ENCODE data around the gene UGT1A8.
A peak's percentile ranks its signal among the peaks of the same experiment; 100 is the strongest.

The UGT1A8 gene

DNA sequence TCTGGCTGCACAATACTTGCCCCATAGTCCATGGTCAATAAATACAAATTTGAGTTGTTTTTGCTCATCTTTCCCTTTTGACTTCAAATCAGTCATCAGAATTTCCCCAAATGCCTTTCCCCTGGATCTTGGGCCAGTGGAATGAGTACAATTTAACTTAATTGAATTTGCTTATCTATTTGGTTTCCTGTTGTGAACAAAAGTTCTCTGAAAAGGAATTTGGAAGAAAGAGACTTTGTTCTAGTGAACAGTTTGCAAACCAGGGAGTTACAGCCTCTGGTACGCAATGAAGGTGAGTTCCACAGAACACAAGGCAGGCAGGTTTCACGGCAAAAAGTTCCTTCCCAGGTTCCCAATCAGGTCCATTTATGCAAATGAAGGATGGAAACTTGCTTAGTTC lies 141.4 kb downstream of the UGT1A8 start:
- no peaks in the 10 kb centered on the region for H3K4me1 ChIP-seq (ENCODE audit: insufficient read depth, insufficient read length)
- no peak for DNase-seq (ENCODE audit: low read depth, low spot score)
- H3K9me3 ChIP-seq (ENCODE audit: insufficient read depth, low read length): peaks cover 3% of the 10 kb centered on the region; the same call in 1 of the 2 replicates
- H3K4me3 ChIP-seq (ENCODE audit: insufficient read length, low read depth): no peak overlapping the region
- TF ChIP-seq ZNF274 (IDR thresholded peaks at IDR 0.05; ENCODE audit: low read depth, low read length) (no peak), YY1 (IDR thresholded peaks at IDR 0.05; ENCODE audit: insufficient read depth, insufficient read length) (no peak), SUZ12 (IDR thresholded peaks at IDR 0.05; ENCODE audit: extremely low read depth, insufficient read depth, insufficient read length) (no peak)
- no peaks in the 10 kb centered on the region for H3K36me3 ChIP-seq (ENCODE audit: insufficient read depth, insufficient read length, low read length)
- no peak overlapping the region for H3K9ac ChIP-seq (ENCODE audit: insufficient read length, low read depth)
- no peaks in the 10 kb centered on the region for H3K27me3 ChIP-seq (ENCODE audit: insufficient read depth, insufficient read length)

DNA sequence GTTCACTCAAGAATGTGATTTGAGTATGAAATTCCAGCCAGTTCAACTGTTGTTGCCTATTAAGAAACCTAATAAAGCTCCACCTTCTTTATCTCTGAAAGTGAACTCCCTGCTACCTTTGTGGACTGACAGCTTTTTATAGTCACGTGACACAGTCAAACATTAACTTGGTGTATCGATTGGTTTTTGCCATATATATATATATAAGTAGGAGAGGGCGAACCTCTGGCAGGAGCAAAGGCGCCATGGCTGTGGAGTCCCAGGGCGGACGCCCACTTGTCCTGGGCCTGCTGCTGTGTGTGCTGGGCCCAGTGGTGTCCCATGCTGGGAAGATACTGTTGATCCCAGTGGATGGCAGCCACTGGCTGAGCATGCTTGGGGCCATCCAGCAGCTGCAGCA lies 142.6 kb downstream of the UGT1A8 start, which contains the start of gene UGT1A1:
UGT1A1 (plus strand) TSS at position 228 of the 400 bp plus-strand sequence; CDS start at position 246, 18 bp downstream.
- no peak within 1 kb of the TSS for H3K9ac ChIP-seq (ENCODE audit: insufficient read length, low read depth)
- no peak for TF ChIP-seq ZNF274 (IDR thresholded peaks at IDR 0.05; ENCODE audit: low read depth, low read length)
- no peak for TF ChIP-seq YY1 (IDR thresholded peaks at IDR 0.05; ENCODE audit: insufficient read depth, insufficient read length)
- TF ChIP-seq SUZ12 (IDR thresholded peaks at IDR 0.05; ENCODE audit: extremely low read depth, insufficient read depth, insufficient read length): no peak
- no peaks in the 10 kb centered on the region for H3K27me3 ChIP-seq (ENCODE audit: insufficient read depth, insufficient read length)
- no peaks in the 10 kb centered on the region for H3K36me3 ChIP-seq (ENCODE audit: insufficient read depth, insufficient read length, low read length)
- no peak for DNase-seq (ENCODE audit: low read depth, low spot score)
- peaks cover 1% of the 10 kb centered on the region; the same call in 1 of the 2 replicates for H3K9me3 ChIP-seq (ENCODE audit: insufficient read depth, low read length)
- H3K4me3 ChIP-seq (ENCODE audit: insufficient read length, low read depth): no peak within 1 kb of the TSS
- no peaks in the 10 kb centered on the region for H3K4me1 ChIP-seq (ENCODE audit: insufficient read depth, insufficient read length)

DNA sequence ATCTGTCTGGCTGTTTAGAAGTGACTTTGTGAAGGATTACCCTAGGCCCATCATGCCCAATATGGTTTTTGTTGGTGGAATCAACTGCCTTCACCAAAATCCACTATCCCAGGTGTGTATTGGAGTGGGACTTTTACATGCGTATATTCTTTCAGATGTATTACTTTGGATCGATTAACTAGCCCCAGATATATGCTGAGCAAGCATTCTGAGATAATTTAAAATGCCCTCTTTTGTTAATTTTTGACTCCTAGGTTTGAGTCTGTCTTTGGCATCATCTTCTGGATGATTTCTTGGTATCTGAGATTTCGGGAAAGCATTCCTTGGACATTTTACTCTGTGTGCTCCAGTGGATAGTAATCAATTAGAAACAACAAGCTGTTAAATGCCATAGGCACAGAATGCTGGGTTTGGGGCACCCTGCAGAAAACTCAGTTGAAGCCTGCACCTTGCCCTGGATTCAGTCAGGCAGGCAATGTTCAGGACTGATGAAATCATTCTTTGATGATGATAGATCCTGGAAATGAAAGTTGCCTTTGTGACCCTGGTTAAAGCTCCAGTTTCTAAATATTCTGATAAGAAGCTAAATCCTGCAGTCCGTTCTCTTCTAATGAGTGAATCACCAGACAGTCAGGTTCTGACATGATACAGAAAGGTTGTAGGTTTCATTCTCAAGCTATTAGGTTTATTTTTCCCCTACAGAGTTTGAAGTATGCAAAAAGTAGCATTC lies 143.8 kb downstream of the UGT1A8 start:
- no peaks in the 10 kb centered on the region for H3K4me1 ChIP-seq (ENCODE audit: insufficient read depth, insufficient read length)
- no peak for TF ChIP-seq YY1 (IDR thresholded peaks at IDR 0.05; ENCODE audit: insufficient read depth, insufficient read length)

DNA sequence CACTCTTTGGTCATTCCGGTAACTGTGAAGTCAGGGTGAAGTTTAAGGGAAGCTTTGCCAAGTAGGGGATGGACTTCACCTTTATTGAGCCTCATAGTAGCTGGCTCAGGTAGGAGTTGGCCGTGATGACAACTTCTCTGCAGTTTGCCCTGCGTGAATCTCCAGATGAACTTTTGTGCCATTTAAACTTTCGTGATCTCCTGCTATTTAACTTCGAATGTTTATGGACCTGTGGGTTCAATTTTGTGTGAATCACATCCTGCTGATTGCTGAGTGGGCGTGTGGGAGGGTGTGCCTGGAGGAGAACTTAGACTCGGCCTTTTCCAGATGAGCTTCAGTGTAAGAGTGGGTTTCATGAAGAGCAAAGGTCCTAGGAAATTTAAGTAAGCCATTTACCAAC lies 146.8 kb downstream of the UGT1A8 start:
- TF ChIP-seq SUZ12 (IDR thresholded peaks at IDR 0.05; ENCODE audit: extremely low read depth, insufficient read depth, insufficient read length) (no peak), ZNF274 (IDR thresholded peaks at IDR 0.05; ENCODE audit: low read depth, low read length) (no peak), YY1 (IDR thresholded peaks at IDR 0.05; ENCODE audit: insufficient read depth, insufficient read length) (no peak)
- Histone ChIP-seq H3K36me3 (ENCODE audit: insufficient read depth, insufficient read length, low read length) (no peaks in the 10 kb centered on the region), H3K4me1 (ENCODE audit: insufficient read depth, insufficient read length) (no peaks in the 10 kb centered on the region), H3K27me3 (ENCODE audit: insufficient read depth, insufficient read length) (no peaks in the 10 kb centered on the region), H3K9ac (ENCODE audit: insufficient read length, low read depth) (no peak overlapping the region), H3K4me3 (ENCODE audit: insufficient read length, low read depth) (no peak overlapping the region), H3K9me3 (ENCODE audit: insufficient read depth, low read length) (no peaks in the 10 kb centered on the region)
- DNase-seq (ENCODE audit: low read depth, low spot score): no peak

More for the DNA sequence above, 143.8 kb downstream of the UGT1A8 start:
- H3K27me3 ChIP-seq (ENCODE audit: insufficient read depth, insufficient read length): no peaks in the 10 kb centered on the region
- H3K9me3 ChIP-seq (ENCODE audit: insufficient read depth, low read length): no peaks in the 10 kb centered on the region
- H3K4me3 ChIP-seq (ENCODE audit: insufficient read length, low read depth): no peak overlapping the region
- H3K36me3 ChIP-seq (ENCODE audit: insufficient read depth, insufficient read length, low read length): no peaks in the 10 kb centered on the region
- H3K9ac ChIP-seq (ENCODE audit: insufficient read length, low read depth): no peak overlapping the region
- no peak for DNase-seq (ENCODE audit: low read depth, low spot score)

DNA sequence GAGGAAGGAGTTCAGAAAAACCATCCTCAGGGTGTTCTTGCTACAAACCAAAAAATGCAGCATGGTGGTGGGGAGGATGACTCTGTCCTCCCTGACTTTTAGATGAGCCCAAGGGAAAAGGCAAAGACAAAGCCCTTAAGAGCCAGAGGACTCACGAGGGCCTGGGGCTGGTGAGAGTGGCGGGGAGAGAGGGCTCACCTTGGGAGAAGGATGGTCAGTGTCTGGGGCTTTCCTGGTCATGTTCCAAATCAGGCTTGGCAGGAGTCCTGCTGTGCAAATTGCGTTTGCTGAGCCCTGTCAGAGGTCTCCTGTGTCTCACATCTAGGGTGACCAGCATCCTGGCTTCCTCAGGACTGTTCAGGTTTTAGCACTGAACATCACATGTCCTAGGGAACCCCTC lies 147.3 kb downstream of the UGT1A8 start:
- Histone ChIP-seq H3K9me3 (ENCODE audit: insufficient read depth, low read length) (no peaks in the 10 kb centered on the region), H3K36me3 (ENCODE audit: insufficient read depth, insufficient read length, low read length) (no peaks in the 10 kb centered on the region), H3K27me3 (ENCODE audit: insufficient read depth, insufficient read length) (no peaks in the 10 kb centered on the region), H3K4me3 (ENCODE audit: insufficient read length, low read depth) (no peak overlapping the region), H3K4me1 (ENCODE audit: insufficient read depth, insufficient read length) (no peaks in the 10 kb centered on the region), H3K9ac (ENCODE audit: insufficient read length, low read depth) (no peak overlapping the region)
- no peak for DNase-seq (ENCODE audit: low read depth, low spot score)
- no peak for TF ChIP-seq YY1 (IDR thresholded peaks at IDR 0.05; ENCODE audit: insufficient read depth, insufficient read length)
- no peak for TF ChIP-seq ZNF274 (IDR thresholded peaks at IDR 0.05; ENCODE audit: low read depth, low read length)
- TF ChIP-seq SUZ12 (IDR thresholded peaks at IDR 0.05; ENCODE audit: extremely low read depth, insufficient read depth, insufficient read length): no peak

DNA sequence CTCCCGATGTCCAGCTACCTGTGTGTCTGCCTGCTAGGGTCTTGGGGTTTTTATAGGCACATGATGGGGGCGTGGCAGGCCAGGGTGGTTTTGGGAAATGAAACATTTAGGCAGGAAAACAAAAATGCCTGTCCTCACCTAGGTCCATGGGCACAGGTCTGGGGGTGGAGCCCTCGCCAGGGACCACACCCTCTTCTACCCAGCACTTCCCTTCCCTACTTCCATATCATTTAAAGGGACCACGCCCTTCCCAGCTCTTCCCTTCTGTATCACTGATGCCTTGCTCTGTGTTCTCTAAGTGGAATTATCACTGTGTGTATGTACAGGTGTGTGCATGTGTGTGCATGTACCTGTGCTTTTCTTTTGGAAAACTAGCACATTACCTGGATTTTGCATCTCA lies 149.0 kb downstream of the UGT1A8 start:
- H3K36me3 ChIP-seq (ENCODE audit: insufficient read depth, insufficient read length, low read length): no peaks in the 10 kb centered on the region
- no peaks in the 10 kb centered on the region for H3K4me1 ChIP-seq (ENCODE audit: insufficient read depth, insufficient read length)
- no peak for DNase-seq (ENCODE audit: low read depth, low spot score)
- no peak overlapping the region for H3K4me3 ChIP-seq (ENCODE audit: insufficient read length, low read depth)
- H3K27me3 ChIP-seq (ENCODE audit: insufficient read depth, insufficient read length): no peaks in the 10 kb centered on the region
- no peak for TF ChIP-seq SUZ12 (IDR thresholded peaks at IDR 0.05; ENCODE audit: extremely low read depth, insufficient read depth, insufficient read length)
- TF ChIP-seq YY1 (IDR thresholded peaks at IDR 0.05; ENCODE audit: insufficient read depth, insufficient read length): no peak
- no peak for TF ChIP-seq ZNF274 (IDR thresholded peaks at IDR 0.05; ENCODE audit: low read depth, low read length)
- H3K9me3 ChIP-seq (ENCODE audit: insufficient read depth, low read length): no peaks in the 10 kb centered on the region
- H3K9ac ChIP-seq (ENCODE audit: insufficient read length, low read depth): no peak overlapping the region

DNA sequence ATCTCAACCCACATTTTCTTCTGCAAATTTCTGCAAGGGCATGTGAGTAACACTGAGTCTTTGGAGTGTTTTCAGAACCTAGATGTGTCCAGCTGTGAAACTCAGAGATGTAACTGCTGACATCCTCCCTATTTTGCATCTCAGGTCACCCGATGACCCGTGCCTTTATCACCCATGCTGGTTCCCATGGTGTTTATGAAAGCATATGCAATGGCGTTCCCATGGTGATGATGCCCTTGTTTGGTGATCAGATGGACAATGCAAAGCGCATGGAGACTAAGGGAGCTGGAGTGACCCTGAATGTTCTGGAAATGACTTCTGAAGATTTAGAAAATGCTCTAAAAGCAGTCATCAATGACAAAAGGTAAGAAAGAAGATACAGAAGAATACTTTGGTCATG lies 150.6 kb downstream of the UGT1A8 start:
- Histone ChIP-seq H3K4me3 (ENCODE audit: insufficient read length, low read depth) (no peak overlapping the region), H3K4me1 (ENCODE audit: insufficient read depth, insufficient read length) (no peaks in the 10 kb centered on the region), H3K9ac (ENCODE audit: insufficient read length, low read depth) (no peak overlapping the region), H3K27me3 (ENCODE audit: insufficient read depth, insufficient read length) (no peaks in the 10 kb centered on the region), H3K9me3 (ENCODE audit: insufficient read depth, low read length) (no peaks in the 10 kb centered on the region), H3K36me3 (ENCODE audit: insufficient read depth, insufficient read length, low read length) (no peaks in the 10 kb centered on the region)
- TF ChIP-seq SUZ12 (IDR thresholded peaks at IDR 0.05; ENCODE audit: extremely low read depth, insufficient read depth, insufficient read length): no peak
- no peak for TF ChIP-seq ZNF274 (IDR thresholded peaks at IDR 0.05; ENCODE audit: low read depth, low read length)
- no peak for TF ChIP-seq YY1 (IDR thresholded peaks at IDR 0.05; ENCODE audit: insufficient read depth, insufficient read length)
- DNase-seq (ENCODE audit: low read depth, low spot score): peak; percentile 13

Measured in NT2/D1 (cell line).